Measurements from ENCODE around the gene MOGAT1. TPM values are rescaled to one million over a fixed set of nuclear protein-coding genes. Genes with fewer than 3 reads are reported as not detected.

The MOGAT1 gene
- total and polyA plus RNA-seq, 2 of the 13 experiments (the other 11 are each of a cell fraction or from before 2014, with no cell fraction given) = 0.98 to 4.3 TPM

DNA sequence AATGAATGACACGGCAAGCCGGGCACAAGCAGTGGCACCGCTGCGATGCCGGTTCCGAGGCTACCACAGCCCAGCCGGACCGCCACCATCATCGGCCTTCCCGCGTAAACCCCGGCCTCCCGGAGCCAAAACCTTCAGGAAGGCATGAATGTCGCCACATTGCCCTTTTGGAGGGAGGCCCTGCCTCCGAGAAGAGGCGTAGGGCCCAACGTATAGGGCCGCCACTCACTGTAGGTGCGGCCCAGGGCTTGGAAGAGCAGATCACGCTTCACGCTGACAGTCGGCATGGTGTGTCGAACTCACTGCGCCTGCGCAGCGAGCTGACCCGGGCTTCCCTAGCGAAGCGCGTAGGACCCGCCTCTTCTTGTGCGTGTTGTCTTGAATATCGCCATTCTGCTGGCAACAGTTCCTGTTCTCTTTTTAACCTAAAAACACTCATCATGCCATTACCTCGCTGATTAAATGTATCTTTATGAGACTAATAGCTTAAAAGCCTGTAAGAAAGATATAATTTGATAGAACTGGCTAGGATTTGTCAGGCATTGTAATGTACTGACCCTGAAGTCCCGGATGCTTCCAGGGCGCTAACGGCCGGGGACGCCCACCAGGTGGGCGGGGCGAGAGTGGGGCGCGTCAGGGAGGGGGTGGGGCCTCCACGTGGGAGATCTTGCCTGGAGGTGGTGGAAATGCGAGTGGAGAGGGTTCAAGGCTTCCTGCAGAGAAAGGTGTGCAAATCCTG, 15.5 kb upstream of the MOGAT1 start, which contains the start of gene FARSB (continued):
- TF ChIP-seq, protein P1, sequence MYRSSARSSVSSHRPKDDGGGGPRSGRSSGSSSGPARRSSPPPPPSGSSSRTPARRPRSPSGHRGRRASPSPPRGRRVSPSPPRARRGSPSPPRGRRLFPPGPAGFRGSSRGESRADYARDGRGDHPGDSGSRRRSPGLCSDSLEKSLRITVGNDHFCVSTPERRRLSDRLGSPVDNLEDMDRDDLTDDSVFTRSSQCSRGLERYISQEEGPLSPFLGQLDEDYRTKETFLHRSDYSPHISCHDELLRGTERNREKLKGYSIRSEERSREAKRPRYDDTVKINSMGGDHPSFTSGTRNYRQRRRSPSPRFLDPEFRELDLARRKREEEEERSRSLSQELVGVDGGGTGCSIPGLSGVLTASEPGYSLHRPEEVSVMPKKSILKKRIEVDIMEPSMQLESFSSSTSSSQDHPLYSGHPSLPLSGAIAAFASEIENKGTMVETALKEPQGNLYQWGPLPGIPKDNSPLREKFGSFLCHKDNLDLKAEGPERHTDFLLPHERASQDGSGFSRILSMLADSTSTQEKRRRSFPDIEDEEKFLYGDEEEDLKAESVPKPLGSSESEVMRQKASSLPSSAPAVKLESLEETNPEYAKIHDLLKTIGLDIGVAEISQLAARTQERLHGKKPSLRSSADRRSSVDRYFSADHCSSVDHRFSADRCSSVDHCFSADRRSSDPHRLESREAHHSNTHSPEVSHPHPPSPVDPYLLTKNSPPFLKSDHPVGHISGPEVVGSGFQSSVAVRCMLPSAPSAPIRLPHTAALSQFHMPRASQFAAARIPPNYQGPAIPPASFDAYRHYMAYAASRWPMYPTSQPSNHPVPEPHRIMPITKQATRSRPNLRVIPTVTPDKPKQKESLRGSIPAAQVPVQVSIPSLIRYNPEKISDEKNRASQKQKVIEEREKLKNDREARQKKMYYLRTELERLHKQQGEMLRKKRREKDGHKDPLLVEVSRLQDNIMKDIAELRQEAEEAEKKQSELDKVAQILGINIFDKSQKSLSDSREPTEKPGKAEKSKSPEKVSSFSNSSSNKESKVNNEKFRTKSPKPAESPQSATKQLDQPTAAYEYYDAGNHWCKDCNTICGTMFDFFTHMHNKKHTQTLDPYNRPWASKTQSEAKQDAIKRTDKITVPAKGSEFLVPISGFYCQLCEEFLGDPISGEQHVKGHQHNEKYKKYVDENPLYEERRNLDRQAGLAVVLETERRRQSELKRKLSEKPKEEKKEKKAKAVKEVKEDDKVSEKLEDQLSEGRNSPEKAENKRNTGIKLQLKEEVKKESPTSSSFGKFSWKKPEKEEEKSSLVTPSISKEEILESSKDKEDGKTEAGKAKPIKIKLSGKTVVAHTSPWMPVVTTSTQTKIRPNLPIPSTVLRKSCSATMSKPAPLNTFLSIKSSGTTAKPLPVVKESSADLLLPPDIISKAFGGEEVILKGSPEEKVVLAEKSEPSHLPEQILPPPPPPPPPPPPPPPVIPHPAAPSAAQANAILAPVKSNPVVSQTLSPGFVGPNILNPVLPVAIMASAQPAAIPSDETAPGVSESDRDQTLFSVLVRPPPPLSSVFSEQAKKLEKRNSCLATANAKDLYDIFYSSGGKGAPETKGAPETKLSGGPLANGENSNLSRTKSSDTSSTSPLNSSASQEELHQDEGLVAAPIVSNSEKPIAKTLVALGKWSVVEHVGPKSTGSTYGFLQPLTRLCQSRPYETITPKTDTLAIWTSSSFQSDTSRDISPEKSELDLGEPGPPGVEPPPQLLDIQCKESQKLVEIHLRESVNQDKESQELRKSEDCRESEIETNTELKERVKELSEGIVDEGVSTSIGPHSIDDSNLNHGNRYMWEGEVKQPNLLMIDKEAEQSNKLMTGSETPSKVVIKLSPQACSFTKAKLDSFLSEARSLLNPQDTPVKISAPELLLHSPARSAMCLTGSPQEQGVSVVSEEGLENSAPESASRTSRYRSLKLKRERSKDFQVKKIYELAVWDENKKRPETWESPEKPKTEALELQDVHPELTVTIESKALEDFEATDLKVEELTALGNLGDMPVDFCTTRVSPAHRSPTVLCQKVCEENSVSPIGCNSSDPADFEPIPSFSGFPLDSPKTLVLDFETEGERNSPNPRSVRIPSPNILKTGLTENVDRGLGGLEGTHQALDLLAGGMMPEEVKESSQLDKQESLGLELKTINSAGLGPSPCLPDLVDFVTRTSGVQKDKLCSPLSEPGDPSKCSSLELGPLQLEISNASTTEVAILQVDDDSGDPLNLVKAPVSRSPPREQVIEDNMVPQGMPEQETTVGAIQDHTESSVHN (CRISPR knock-in tag; IDR thresholded peaks at IDR 0.05) = peak; percentile 78; the same call in 1 of the 2 replicates
- no peak for TF ChIP-seq SP140L (CRISPR knock-in tag; IDR thresholded peaks at IDR 0.05; ENCODE audit: borderline replicate concordance)
- peak; percentile 76; the same call in 1 of the 2 replicates for TF ChIP-seq REPIN1 (CRISPR knock-in tag; IDR thresholded peaks at IDR 0.05; ENCODE audit: borderline replicate concordance, low read depth)
- no peak for TF ChIP-seq ZNF660 (CRISPR knock-in tag; IDR thresholded peaks at IDR 0.05; ENCODE audit: borderline replicate concordance, low read depth)
- TF ChIP-seq, protein P2, sequence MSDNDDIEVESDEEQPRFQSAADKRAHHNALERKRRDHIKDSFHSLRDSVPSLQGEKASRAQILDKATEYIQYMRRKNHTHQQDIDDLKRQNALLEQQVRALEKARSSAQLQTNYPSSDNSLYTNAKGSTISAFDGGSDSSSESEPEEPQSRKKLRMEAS (IDR thresholded peaks at IDR 0.05) = peak; percentile 98
- no peak for TF ChIP-seq KDM1A (CRISPR knock-in tag; IDR thresholded peaks at IDR 0.05)
- peak; percentile 52; the same call in 1 of the 2 replicates for TF ChIP-seq HCFC1 (IDR thresholded peaks at IDR 0.05; ENCODE audit: low read depth, low read length)
- no peak for TF ChIP-seq ZNF567 (CRISPR knock-in tag; IDR thresholded peaks at IDR 0.05; ENCODE audit: borderline replicate concordance)
- peak; percentile 78; the same call in 1 of the 2 replicates for TF ChIP-seq ZNF709 (CRISPR knock-in tag; IDR thresholded peaks at IDR 0.05)
- 0 out of 2 replicates have a peak, but pooled peaks have one; percentile 37 for TF ChIP-seq ZKSCAN1 (IDR thresholded peaks at IDR 0.05; ENCODE audit: low read length)
- TF ChIP-seq HNF4G (IDR thresholded peaks at IDR 0.05; ENCODE audit: borderline replicate concordance, low read depth, low read length) = peak; percentile 37; the same call in 1 of the 2 replicates
- no peak for TF ChIP-seq HNF4G (CRISPR knock-in tag; IDR thresholded peaks at IDR 0.05; ENCODE audit: borderline replicate concordance, low read depth)
- TF ChIP-seq KLF6 (CRISPR knock-in tag; IDR thresholded peaks at IDR 0.05) = no peak; the same call in 1 of the 2 replicates
- TF ChIP-seq LCORL (IDR thresholded peaks at IDR 0.05) = peak; percentile 79; the same call in 1 of the 2 replicates
- TF ChIP-seq LCORL (CRISPR knock-in tag; IDR thresholded peaks at IDR 0.05) = peak; percentile 10; the same call in 1 of the 2 replicates
- TF ChIP-seq RORA (CRISPR knock-in tag; IDR thresholded peaks at IDR 0.05) = no peak
- TF ChIP-seq SP2 (CRISPR knock-in tag; IDR thresholded peaks at IDR 0.05) = peak; percentile 45; the same call in 1 of the 2 replicates
- TF ChIP-seq ZNF460 (CRISPR knock-in tag; IDR thresholded peaks at IDR 0.05; ENCODE audit: borderline replicate concordance) = no peak
- TF ChIP-seq TBX3 (IDR thresholded peaks at IDR 0.05; ENCODE audit: borderline replicate concordance) = 0 out of 2 replicates have a peak, but pooled peaks have one; percentile 32
- TF ChIP-seq MLLT10 (CRISPR knock-in tag; IDR thresholded peaks at IDR 0.05) = no peak
- TF ChIP-seq RFXAP (CRISPR knock-in tag; IDR thresholded peaks at IDR 0.05; ENCODE audit: borderline replicate concordance) = 0 out of 2 replicates have a peak, but pooled peaks have one; percentile 73
- peak; percentile 20; the same call in 1 of the 2 replicates for TF ChIP-seq NCOR1 (IDR thresholded peaks at IDR 0.05; ENCODE audit: borderline replicate concordance, low read length)
- TF ChIP-seq ZNF780A (CRISPR knock-in tag; IDR thresholded peaks at IDR 0.05) = no peak

Data from HepG2 (cell line).